ENCODE measurements around the gene HOXA11.

HOXA11 gene

DNA sequence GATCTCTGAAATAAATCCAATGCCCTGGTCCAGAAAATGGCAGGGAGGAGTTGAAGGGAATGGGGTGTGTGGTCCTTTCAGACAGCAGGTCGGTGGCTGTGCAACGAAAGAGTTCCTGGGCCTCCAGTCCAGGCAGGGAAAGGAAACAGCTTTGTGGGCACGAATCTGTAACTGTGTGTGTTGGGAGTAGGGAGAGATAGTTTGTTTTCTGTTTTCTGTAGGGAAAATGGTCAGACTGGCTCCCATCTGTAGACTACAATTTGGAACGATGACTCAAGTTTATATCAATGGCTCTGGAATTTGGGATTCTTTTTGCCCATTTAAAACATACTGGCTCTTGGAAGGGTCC is 17.1 kb downstream of the HOXA11 start:
- DNase-seq = no peak

DNA sequence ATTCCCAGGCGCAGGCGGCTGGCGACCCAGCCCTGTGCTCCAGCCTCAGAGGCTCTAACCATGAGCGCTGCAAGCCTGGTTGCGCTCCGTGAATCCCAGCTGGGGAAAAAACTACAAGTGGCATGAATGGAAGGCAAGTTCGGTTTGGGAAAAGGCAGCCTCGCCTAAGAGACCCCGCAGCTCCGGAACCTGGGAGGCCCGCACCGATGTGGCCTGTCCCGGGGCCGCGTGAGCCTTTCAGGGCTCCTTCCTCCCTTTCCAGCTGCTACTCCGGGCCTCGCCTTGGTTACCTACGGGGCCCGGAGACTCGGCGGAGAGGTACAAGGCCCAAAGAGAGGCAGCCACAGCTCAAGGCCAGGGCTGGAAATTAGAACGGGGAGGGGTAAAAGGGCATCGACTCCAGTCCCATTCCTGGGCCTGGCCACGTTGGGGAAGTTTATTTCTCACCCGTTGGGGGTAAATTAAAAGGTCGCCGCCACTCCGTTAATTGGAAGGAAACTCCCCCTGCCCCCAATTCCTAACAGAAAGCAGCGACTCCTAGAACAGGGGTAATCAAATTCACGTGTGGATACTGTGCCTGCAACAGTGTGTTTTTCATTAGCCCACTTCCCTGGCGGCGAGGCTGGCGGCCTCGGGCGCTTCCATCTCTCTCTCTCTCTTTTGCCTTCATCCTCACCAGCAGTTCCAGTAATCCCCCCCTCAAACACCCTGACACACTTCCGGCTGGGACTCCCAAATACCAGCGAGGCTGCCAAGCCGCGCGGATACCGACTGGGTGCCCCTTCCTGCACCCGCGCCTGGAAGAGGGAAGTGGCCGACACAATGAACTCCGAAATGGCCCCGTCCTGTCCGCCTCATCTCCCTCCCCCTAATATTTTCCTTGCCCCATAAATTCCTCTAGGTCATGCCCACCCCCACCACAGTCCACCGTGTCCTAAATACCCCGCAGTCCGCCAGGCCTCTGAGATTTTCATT is 18.2 kb downstream of the HOXA11 start:
- no peak for DNase-seq

DNA sequence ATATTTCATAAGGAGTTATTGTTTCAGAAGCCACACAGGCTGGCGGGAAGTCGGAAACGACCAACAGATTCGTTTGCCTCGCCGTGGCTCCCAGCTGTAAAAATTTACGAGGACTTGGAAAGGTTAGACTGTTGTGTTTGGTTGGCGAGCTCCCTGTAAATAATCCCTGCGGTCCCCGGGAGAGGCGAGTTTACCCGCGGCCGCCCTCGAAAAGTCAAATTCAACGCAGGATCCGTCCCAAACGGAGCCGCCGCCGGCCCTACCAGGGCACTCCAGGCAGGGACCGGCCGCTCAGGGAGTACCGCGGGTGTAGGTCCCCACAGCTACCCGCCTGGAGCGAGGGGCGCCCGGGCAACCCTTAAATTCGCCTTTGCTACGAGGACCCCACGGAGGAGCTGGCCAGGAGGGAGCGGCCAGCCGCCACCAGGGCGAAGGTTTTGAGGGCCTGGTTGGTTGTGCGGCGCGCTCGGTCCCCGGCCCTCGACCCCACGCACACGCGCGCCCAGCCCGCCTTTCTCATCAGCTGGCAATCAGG is 19.0 kb downstream of the HOXA11 start:
- no peak for DNase-seq

- no peak for DNase-seq
Observed at GRCh38 chr7:27165089-27165995, 19.7 kb downstream of the HOXA11 start, which contains the start of gene HOXA9. Gene HOXA9, minus strand, starts transcription at chr7:27165537. Its CDS starts 80 bp downstream, at chr7:27165457.

- no peak for DNase-seq
Observed at GRCh38 chr7:27164367-27165088, 20.5 kb downstream of the HOXA11 start.

- DNase-seq = no peak
Observed at GRCh38 chr7:27164045-27164366, 21.0 kb downstream of the HOXA11 start.

- no peak for DNase-seq
Observed at GRCh38 chr7:27163288-27164044, 21.6 kb downstream of the HOXA11 start.

DNA sequence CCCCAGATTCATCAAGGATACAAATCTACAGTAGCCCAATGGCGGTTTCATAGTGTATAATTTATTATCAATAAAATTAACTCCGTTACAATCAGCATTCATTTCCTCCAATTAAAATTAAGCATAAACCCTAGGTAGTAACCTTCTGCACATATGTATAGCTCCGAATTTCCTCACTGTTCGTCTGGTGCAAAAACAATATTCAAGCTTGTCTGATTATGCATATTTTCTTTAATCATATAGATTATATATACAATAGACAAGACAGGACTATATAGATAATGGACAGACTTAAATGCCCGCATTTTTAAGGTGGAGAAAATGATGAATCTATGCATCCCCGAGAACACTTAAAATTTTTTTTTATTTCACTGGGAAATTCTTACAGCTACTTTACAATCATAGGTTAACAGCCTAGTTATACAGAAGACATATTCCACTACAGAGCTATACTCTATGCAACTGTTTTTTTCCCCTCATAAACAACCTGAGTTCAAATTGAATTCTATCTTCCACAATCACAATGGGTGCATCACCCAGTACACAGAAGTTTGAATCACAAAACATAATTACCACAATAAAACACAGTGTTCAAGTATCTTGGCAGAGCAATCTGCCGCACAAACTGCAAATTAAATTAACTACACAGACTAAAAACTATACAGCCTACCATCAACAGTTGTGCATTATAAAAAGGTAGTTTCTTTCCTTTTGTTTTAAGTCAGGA is 22.3 kb downstream of the HOXA11 start:
- no peak for DNase-seq

DNA sequence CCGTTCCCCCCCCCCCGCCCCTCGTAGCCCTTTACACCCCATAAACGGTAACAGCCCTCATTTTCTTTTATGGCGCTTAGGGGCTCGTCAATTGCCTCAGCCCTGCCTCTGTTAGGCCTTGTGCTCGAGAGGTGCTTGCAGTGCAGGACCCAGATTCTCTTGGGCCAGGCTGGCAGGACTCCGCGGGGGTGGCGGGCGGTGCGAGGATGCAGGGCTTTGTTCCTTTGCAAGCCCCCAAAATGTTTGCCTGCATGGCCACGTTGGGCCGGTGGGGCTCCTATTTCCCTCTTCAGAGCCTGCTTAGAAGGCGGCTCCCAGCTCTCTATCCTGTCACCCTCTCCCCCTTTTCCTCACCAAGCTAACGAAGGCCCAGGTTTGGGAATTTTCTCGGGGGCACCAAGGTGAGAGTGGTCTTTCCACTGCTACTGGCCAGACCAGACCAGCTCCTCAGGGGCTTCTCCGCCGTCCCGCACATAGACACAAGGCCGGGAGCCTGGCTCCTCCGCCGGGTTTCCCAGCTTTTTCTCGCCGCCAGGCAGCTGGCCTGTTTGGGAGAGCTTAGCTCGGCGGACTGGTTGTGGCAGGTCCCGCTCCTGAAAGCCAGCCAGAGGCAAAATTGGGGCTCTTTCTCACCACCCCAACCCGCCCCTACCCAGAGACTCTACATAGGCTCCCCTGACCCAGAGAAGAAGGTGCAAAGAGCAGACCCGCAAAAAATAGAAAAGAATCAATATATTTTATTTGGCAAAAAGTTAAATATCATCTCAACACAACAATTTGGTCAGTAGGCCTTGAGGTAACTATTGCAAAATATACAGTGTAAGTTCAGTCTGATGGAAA is 23.1 kb downstream of the HOXA11 start:
- DNase-seq = no peak

DNA sequence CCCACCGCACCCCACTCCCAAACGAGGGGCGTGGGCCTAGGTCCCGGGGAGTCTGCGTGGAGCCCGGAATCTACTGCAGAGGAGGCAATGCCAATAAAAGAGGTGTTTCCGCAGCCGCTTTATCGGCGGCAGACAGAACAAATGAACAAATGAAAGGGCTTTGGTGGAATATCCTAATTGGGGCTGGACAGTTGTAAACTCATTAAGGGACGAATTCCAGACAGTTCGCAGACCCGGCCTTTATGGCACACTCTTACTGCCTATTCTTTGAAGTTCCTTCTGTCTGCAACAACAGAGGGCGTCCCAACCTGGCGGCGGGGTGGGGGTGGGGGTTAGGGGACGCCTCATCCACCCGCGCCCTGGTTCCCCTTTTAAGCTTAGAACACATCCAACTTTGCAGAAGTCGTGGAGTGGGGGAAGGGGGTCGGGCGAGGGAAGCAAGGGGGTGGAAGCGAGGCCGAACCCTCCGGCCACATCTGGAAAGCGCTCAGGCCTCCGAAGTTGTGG is 23.8 kb downstream of the HOXA11 start:
- no peak for DNase-seq

GRCh38 chr7:27160546-27161213 is 24.4 kb downstream of the HOXA11 start:
- peak; percentile 58 for DNase-seq

GRCh38 chr7:27160145-27160545 is 24.9 kb downstream of the HOXA11 start:
- no peak for DNase-seq

DNA sequence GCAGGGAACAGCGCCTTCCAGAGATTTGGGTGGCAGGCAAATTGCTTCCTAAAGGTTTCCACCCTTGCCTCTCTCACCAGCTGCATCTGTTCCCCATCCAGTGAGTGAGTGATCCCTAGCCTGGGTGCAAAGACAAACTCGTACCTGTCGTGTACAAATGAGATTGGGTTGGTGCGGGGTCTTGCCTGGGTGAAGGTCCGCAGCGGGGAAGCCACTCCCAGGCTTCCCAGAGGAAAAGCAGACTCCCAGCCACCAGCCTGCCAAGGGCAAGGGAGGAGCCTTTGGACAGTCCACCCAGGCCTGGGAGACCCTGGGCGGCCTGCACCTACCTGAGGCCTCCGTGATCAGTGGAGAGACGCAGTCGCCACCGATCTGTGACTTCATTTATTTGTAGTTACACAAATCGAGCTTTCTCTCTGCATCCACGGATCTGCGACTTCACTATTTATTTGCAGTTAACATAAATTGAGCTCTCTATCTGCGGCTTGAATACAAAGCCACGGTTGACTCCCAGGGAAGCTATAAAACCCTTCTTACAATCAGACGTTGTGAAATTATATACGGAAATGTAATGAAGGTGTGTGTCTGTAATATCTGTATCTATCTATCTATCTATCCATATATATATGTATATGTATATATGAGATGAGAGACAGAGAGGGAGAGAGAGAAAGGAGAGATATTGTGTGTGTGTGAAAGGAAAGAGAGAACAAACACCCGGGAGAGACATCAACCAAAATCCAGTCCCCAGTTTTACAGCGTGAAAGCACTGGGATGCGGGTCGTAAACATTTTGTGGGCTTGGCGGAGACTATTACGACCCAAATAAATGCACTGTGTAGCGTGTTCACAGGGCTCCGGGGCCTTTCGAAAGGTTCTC is 25.5 kb downstream of the HOXA11 start:
- DNase-seq = no peak

- DNase-seq = no peak
Observed at GRCh38 chr7:27158436-27159265, 26.4 kb downstream of the HOXA11 start.

DNA sequence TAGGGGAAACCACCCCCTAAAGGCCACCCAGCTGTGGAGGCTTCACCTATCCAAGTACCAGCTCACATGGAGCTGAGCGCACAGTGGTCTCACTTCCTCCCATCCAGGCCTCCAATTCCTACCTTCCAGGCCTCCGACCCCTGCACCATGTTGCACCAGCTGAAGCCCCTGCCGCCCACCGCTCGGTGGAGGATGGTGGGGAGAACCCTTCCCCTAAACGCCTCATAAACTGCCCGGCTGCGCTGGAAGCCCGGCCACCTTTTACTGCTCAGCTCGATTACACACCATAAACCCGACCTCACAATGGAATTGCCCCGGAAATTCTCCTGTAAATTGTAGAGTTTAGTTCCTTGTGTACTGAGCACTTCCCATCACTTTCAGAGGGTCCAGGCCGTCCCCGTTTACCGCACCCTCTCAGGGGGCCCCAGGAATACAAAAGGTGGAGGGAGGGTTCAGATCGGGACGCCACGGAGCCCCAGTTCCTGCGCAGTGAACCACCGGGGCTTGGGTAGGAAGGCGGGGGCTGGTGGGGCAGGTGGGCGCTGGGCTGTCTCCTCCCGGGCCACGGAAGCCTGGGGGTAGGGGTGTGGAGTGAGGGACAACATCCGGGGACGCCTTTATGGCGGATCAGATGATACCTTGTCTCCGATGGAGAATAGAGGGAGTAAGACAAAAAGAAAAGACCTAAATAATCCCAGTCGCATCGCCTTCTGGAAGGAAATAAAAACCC is 27.2 kb downstream of the HOXA11 start:
- DNase-seq = no peak

GRCh38 chr7:27156916-27157701 is 27.9 kb downstream of the HOXA11 start:
- no peak for DNase-seq
